GM19452 (cell line): ENCODE measurements around the gene PTP4A2.

Experiments
- ATAC-seq: cut with Tn5 transposase; IDR thresholded peaks from one replicate; pipeline ENCODE4 v1.9.1; 2021; ENCODE audit not compliant: unreplicated experiment

PTP4A2 gene

GRCh38 chr1:31891280-31891679 lies 46.9 kb downstream of the PTP4A2 start:
- ATAC-seq, result peak; percentile 50

GRCh38 chr1:31888291-31888690 lies 49.9 kb downstream of the PTP4A2 start:
- ATAC-seq, result no peak

DNA sequence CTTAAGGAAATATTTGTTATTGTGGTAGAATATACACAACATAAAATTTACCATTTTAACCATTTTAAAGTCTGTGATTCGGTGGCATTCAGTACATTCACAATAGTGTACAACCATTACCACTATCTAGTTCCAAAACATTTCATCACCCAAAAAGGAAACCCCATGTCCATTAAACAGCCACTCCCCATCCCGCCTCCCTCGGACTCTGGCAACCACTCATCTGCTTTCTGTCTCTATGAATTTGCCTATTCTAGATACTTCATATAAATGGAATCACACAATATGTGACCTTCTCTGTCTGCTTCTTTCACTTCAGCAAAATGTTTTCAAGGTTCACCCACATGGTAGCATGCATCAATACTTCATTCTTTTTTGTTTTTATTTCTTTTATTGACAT lies 51.3 kb downstream of the PTP4A2 start:
- ATAC-seq, result no peak

DNA sequence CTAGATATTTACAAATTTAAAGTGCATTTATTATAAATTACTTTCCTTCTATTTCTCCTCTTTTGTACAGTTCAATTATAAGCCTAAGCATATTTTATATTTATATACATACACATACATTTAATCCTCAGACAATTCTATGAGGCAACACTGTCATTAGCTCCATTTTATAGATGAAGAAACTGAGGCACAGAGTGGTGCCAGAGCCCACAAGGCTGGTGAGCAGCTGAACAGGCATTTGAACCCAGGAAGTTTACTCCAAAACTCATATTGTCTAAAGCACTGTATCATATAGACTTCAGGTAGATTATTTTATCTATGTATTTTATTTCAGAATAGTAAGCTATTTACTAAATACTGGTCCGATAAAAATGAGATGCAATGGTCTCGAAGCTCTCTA lies 52.3 kb downstream of the PTP4A2 start:
- ATAC-seq, result no peak

DNA sequence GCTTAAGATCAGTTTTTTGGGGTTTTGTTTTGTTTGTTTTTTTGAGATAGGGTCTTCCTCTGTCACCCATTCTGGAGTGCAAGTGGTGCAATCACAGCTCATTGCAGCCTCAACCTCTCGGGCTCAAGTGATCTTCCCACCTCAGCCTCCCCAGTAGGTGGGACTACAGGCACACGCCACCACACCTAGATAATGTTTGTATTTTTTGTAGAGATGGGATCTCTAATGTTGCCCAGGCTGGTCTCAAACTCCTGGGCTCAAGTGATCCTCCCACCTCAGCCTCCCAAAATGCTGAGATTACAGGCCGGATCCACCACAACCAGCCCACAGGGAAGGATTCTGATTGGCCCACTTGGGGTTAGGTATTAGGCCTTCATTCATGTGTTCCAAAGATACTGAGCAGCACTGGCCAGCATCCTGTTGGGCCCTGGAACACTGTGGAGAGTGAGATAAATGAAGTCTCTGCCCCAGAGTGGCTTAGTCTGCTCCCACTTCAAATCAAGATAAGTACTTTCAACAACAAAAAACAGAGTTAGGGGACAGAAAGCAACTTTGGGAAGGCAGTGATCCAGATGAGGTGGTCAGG lies 54.7 kb downstream of the PTP4A2 start:
- no peak for ATAC-seq

GRCh38 chr1:31881688-31882000 lies 56.5 kb downstream of the PTP4A2 start:
- no peak for ATAC-seq

GRCh38 chr1:31880957-31881687 lies 57.0 kb downstream of the PTP4A2 start:
- ATAC-seq, result no peak

DNA sequence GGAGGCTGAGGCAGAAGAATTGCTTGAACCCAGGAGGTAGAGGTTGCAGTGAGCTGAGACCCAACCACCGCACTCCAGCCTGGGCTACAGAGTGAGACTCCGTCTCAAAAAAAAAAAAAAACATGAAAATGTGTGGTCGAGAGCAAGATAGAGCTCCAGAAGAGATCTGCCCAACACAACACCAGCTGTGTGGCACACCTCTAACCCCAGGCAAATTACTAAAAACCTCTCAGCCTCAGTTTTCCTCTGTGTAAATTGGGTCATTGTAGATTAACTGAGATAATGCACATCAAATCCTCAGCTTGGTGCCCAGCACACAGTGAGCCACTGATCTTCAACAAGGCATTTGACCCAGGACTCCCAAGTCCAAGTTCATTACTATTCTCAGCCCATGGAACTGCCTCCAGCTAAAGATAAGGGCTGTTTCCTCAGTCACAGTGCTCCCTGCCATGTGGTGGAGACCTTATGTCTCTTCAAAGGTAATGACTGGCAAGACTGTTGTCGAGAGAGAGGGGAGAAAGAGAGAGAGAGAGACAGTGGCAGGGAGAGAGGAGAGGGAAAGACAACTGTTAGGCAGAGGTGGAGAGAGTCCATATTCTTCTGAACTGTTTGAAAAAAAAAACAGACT lies 58.1 kb downstream of the PTP4A2 start:
- ATAC-seq, result no peak

DNA sequence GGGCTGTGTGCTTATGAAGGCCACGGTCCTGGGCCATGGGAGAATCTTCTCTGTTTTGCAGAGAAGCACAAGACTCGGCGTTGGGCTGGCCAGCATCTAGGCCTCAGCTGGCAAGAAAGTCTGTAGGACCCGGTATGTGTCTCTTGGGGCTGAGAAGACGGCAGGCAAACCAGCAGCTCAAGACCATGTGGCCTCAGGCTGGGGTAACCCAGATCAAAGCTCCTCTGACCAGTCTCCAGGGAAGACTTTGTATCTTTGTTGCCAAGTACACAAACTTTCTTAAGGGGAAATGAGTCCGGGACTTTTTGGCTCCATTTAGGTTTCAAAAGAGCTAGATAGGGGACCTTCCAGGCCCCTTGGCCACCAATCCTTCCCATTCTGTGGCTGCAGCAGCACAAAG lies 60.1 kb downstream of the PTP4A2 start:
- ATAC-seq, result no peak

- no peak for ATAC-seq
Measured at GRCh38 chr1:31877544-31877943, 60.6 kb downstream of the PTP4A2 start.

- ATAC-seq, result no peak
Measured at GRCh38 chr1:31875636-31876236, 62.4 kb downstream of the PTP4A2 start.

- no peak for ATAC-seq
Measured at GRCh38 chr1:31874942-31875341, 63.2 kb downstream of the PTP4A2 start.

- ATAC-seq, result no peak
Measured at GRCh38 chr1:31872658-31873636, 65.2 kb downstream of the PTP4A2 start.

GRCh38 chr1:31871703-31872102 lies 66.5 kb downstream of the PTP4A2 start:
- ATAC-seq, result no peak

DNA sequence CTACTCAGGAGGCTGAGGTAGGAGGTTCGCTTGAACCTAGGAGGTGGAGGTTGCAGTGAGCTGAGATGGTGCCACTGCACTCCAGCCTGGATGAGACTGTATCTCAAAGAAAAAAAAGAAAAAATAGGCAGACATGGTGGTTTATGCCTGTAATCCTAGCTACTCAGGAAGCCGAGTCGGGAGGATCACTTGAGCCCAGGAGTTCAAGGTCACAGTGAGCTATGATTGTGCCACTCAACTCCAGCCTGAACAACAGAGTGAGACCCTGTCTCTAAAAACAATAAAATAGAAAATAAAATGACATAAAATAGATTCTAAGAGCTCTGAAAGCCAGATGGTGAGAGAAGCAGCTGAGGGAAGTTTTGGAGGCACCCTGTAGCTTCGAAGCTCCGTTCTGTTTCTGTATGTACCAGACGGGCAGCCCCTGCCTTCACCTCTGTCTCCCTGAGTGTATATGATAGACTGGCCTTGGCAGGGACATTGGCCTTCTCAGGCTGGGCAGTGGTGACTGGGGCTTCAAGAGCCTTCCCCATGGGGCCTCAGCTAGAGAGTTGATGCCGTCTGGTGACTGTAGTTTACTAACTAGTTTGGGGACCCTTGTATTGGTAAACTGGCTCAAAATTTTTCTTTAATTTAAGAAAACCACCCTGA lies 68.0 kb downstream of the PTP4A2 start:
- no peak for ATAC-seq

GRCh38 chr1:31869449-31869848 lies 68.7 kb downstream of the PTP4A2 start:
- no peak for ATAC-seq

GRCh38 chr1:31868862-31869261 lies 69.3 kb downstream of the PTP4A2 start:
- ATAC-seq, result no peak

DNA sequence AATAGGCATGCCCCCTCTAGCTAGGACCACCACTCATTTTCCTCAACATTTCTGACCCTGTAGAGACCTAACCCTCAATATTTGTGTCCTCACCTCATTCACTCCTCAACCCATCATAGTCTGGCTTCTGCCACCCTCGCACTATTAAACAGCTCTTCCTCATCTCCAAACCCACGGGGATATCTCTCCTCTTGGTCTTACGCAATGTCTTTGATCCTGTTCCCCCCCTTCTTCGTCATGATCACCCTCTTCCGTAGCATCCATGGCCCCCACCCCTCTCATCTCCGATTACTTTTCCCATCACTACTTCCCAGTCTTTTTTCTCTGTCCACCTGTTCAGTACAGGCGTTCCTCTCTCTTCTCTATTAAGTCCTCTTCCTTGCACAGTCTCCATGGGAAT lies 70.6 kb downstream of the PTP4A2 start:
- ATAC-seq, result no peak

DNA sequence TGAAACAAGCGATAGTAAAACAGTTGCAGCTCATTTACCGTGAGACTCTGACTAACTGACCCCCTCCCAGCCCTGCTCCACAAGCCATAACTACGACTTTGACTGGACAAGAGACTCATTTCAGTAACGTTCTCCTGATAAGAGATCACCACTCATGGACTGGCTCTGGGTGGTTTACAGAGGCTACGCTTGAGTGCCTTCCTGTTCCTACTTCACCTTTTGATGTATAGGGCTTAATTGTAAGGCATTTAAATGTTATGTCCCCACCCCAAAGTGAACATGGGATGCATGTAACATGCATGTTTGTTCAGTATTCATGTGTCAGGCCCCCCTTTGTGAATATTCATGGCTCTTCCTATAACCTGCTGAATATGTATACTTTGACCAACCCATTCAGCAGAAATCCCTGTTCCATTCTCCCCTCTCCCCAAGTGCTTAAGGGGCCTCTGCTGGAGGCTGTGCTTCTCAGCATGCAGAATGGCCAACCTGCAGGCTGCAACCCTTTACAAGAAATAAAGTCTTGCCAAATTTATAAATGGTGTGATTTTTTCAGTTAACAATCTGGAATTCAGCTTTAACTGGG lies 71.6 kb downstream of the PTP4A2 start:
- no peak for ATAC-seq
